DND-41 (cell line): ENCODE results near the gene WNT3A.
A peak's percentile ranks its signal among the peaks of the same experiment; 100 is the strongest.

Experiments
- ATAC-seq: fragments of 200-7000 bp; cut with Tn5 transposase; 3 replicates; pipeline ENCODE4 v1.9.1; 2021; ENCODE audit warnings: low read depth; ENCODE audit not compliant: insufficient read depth
- DNase-seq: peaks from one replicate; pipeline ENCODE4 v3.0.0-alpha.2; 2020
- H2AFZ ChIP-seq: 2 replicates; pipeline ENCODE4 v1.6.0; 2012; ENCODE audit warnings: low read depth, low read length
- H3K27ac ChIP-seq: 2 replicates; pipeline ENCODE4 v1.5.1; 2012; ENCODE audit warnings: low read length, inconsistent platforms
- H3K27me3 ChIP-seq: fragments of 200-600 bp; sonication (generic); 2 replicates; pipeline ENCODE4 v1.6.0; 2012; ENCODE audit warnings: low read length, mild to moderate bottlenecking, inconsistent platforms; ENCODE audit not compliant: insufficient read depth, poor library complexity
- H3K36me3 ChIP-seq: 2 replicates; pipeline ENCODE4 v1.5.1; 2012; ENCODE audit warnings: low read length, inconsistent platforms; ENCODE audit not compliant: insufficient read depth
- H3K4me1 ChIP-seq: 2 replicates; pipeline ENCODE4 v1.5.1; 2012; ENCODE audit warnings: mild to moderate bottlenecking, low read length; ENCODE audit not compliant: insufficient read depth
- H3K4me2 ChIP-seq: 2 replicates; pipeline ENCODE4 v1.6.0; 2012; ENCODE audit warnings: mild to moderate bottlenecking, moderate library complexity, low read length, inconsistent platforms; ENCODE audit not compliant: insufficient read depth
- H3K4me3 ChIP-seq, 2 experiments: fragments of 200-600 bp in 1 of 2; shearing (Covaris generic) in 1 of 2; 2 replicates each; pipeline ENCODE4 v1.5.1; 2012 to 2016; ENCODE audit warnings: inconsistent platforms in 2 of 2, low read length in 2 of 2, mild to moderate bottlenecking in 2 of 2, low read depth in 1 of 2, moderate library complexity in 1 of 2
- H3K79me2 ChIP-seq: 2 replicates; pipeline ENCODE4 v1.6.0; 2012; ENCODE audit warnings: low read length, inconsistent platforms; ENCODE audit not compliant: insufficient read depth
- H3K9ac ChIP-seq: 2 replicates; pipeline ENCODE4 v1.6.0; 2012; ENCODE audit warnings: low read depth, mild to moderate bottlenecking, inconsistent platforms, low read length, moderate library complexity
- H3K9me3 ChIP-seq: 2 replicates; pipeline ENCODE4 v1.5.1; 2012; ENCODE audit warnings: low read length, moderate library complexity, mild to moderate bottlenecking, inconsistent platforms; ENCODE audit not compliant: insufficient read depth, severe bottlenecking
- H4K20me1 ChIP-seq: 2 replicates; pipeline ENCODE4 v1.6.0; 2012; ENCODE audit warnings: low read length; ENCODE audit not compliant: insufficient read depth
- EZH2 ChIP-seq: IDR thresholded peaks from 3 replicates; pipeline ENCODE4 v1.6.1; 2012; ENCODE audit warnings: borderline replicate concordance, low read depth, mild to moderate bottlenecking, moderate library complexity, low read length, inconsistent platforms; ENCODE audit not compliant: severe bottlenecking
- TF ChIP-seq, protein P1 (sequence below): IDR thresholded peaks from 2 replicates; pipeline ENCODE4 v1.5.1; 2012; ENCODE audit warnings: borderline replicate concordance, low read length, moderate library complexity, mild to moderate bottlenecking; ENCODE audit not compliant: poor library complexity, severe bottlenecking; ENCODE audit errors: extremely low read depth

WNT3A gene

DNA sequence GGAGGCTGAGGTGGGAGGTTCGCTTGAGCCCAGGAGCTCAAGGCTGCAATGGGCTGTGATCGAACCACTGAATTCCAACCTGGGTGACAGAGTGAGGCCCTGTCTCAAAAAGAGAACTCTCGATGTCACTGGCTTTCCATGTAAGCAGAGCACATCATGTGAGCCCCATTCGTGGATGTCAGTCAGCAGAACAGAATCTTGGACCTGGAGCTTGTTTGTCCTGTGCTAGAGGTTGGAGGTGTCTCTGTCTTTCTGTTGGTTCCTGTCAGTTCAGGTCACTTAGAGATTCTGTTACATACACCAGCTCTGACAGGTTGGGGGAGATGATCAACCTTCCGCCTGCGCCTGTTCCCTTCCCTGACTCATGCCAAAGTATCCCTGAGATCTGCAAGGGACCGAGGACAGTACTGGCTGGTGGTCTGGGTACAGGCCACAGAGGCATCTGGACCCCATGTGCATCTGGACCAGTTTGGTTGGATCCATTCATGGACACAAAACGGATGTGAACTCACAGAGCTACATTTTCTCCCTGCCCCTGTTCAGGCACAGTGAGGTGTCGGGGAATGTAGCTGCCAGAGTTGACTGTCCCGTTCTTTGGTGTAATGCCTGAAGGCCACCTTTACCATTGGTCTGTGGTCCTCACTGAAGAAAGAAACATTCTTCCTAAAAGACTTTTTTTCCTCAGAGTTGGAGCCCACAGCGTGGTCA lies 85.7 kb downstream of the WNT3A start:
- no peak overlapping the region for H3K9ac ChIP-seq
- H3K79me2 ChIP-seq = peaks cover 100% of the 10 kb centered on the region
- H3K4me2 ChIP-seq = no peak overlapping the region
- no peak for TF ChIP-seq EZH2
- TF ChIP-seq, protein P1, sequence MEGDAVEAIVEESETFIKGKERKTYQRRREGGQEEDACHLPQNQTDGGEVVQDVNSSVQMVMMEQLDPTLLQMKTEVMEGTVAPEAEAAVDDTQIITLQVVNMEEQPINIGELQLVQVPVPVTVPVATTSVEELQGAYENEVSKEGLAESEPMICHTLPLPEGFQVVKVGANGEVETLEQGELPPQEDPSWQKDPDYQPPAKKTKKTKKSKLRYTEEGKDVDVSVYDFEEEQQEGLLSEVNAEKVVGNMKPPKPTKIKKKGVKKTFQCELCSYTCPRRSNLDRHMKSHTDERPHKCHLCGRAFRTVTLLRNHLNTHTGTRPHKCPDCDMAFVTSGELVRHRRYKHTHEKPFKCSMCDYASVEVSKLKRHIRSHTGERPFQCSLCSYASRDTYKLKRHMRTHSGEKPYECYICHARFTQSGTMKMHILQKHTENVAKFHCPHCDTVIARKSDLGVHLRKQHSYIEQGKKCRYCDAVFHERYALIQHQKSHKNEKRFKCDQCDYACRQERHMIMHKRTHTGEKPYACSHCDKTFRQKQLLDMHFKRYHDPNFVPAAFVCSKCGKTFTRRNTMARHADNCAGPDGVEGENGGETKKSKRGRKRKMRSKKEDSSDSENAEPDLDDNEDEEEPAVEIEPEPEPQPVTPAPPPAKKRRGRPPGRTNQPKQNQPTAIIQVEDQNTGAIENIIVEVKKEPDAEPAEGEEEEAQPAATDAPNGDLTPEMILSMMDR = no peak
- peaks cover 9% of the 10 kb centered on the region; the same call in 1 of the 2 replicates for H3K4me1 ChIP-seq
- peaks cover 96% of the 10 kb centered on the region for H3K36me3 ChIP-seq
- no peak overlapping the region for H3K27ac ChIP-seq
- no peak overlapping the region for H2AFZ ChIP-seq
- ATAC-seq = no peak
- peaks cover 94% of the 10 kb centered on the region for H4K20me1 ChIP-seq
- 0 out of 4 replicates have a peak overlapping the region, but pooled peaks of 1 of the 2 experiments have one; percentile 2 for H3K4me3 ChIP-seq
- peak; percentile 2 for DNase-seq
- no peaks in the 10 kb centered on the region for H3K27me3 ChIP-seq
- peaks cover 30% of the 10 kb centered on the region for H3K9me3 ChIP-seq

DNA sequence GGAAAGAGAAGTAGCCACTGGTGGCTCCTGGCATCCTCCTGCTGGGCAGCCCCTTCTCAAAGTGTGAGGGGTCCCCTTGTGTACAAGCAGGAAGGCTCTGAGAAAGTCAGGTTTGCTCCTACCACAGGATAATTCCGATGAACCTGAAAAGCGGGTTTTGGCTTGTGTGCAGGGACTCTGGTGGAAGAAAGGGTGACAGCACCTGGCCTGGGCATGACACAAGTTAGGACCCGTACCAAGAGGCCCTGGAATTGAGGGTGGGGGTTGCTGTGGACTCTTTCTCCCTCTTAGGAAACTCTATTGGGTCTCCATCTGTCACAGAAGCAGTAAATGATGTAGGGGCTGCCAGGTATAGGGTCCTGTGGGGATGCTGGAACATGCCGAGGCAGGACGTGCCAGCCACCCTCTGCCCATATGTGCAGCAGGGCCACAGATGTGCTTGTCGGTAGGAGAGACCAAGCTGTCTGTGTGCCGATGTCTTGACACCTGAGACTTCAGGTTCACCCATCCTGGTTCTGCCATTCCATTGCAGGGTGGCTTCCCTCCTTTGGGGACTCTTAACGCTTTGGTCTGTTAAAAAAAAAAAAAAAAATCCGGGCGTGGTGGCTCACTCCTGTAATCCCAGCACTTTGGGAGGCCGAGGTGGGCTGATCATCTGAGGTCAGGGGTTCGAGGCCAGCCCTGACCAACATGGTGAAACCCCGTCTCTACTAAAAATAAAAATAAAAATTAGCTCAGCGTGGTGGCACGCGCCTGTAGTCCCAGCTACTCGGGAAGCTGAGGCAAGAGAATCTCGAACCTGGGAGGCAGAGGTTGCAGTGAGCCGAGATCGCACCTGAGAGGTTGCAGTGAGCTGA lies 86.5 kb downstream of the WNT3A start:
- no peak overlapping the region for H2AFZ ChIP-seq
- H3K27ac ChIP-seq = no peak overlapping the region
- TF ChIP-seq, protein P1 = no peak
- TF ChIP-seq EZH2 = no peak
- H3K27me3 ChIP-seq = no peaks in the 10 kb centered on the region
- H3K4me1 ChIP-seq = peaks cover 9% of the 10 kb centered on the region; the same call in 1 of the 2 replicates
- no peak overlapping the region for H3K4me3 ChIP-seq
- peaks cover 96% of the 10 kb centered on the region for H3K36me3 ChIP-seq
- H3K79me2 ChIP-seq = peaks cover 100% of the 10 kb centered on the region
- H3K9ac ChIP-seq = no peak overlapping the region
- no peak for ATAC-seq
- no peak overlapping the region for H3K4me2 ChIP-seq
- peaks cover 30% of the 10 kb centered on the region for H3K9me3 ChIP-seq
- peaks cover 94% of the 10 kb centered on the region for H4K20me1 ChIP-seq
- peak; percentile 4 for DNase-seq

DNA sequence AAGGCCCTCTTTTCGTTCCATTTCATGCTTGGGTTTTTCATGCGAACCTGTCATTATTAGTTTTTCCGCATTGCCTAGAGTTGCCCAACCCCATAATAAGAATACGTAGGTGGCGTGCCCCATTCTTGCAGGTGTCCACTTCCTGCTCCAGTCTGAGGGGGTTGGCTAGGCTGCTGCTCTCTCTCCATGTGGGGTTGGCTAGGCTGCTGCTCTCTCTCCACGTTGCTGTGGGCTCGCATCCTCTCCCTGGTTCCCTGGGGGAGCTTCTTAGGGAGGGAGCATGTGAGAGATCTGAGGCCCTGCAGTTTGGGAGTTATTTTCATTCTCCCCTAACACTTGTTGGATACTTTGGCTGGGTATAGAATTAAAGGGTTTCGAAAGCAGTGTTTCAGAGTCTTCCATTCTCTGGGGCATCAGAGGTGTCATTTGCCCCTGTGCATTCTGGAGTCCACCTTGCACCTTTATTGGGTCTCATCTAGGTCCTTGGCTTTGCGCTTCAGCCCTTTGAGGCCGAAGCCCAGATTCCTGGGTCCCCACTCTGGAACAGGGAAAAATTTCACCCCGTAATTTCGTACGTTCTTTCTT lies 87.7 kb downstream of the WNT3A start:
- TF ChIP-seq, protein P1 = no peak
- H3K27ac ChIP-seq = no peak overlapping the region
- peaks cover 96% of the 10 kb centered on the region for H3K36me3 ChIP-seq
- H3K4me1 ChIP-seq = peaks cover 6% of the 10 kb centered on the region; the same call in 1 of the 2 replicates
- no peak overlapping the region for H3K4me2 ChIP-seq
- H3K4me3 ChIP-seq = no peak overlapping the region
- peaks cover 94% of the 10 kb centered on the region for H4K20me1 ChIP-seq
- DNase-seq (peak; percentile 10), ATAC-seq (no peak)
- no peaks in the 10 kb centered on the region for H3K27me3 ChIP-seq
- H3K79me2 ChIP-seq = peaks cover 99% of the 10 kb centered on the region
- no peak overlapping the region for H2AFZ ChIP-seq
- peaks cover 30% of the 10 kb centered on the region for H3K9me3 ChIP-seq
- H3K9ac ChIP-seq = no peak overlapping the region
